HG02610 (cell line): ENCODE results near the gene DPCD.

Source experiments
- ATAC-seq: cut with Tn5 transposase; IDR thresholded peaks from one replicate; pipeline ENCODE4 v1.9.1; 2021; ENCODE audit warnings: mild to moderate bottlenecking, moderate library complexity; ENCODE audit not compliant: unreplicated experiment

Gene DPCD

DNA sequence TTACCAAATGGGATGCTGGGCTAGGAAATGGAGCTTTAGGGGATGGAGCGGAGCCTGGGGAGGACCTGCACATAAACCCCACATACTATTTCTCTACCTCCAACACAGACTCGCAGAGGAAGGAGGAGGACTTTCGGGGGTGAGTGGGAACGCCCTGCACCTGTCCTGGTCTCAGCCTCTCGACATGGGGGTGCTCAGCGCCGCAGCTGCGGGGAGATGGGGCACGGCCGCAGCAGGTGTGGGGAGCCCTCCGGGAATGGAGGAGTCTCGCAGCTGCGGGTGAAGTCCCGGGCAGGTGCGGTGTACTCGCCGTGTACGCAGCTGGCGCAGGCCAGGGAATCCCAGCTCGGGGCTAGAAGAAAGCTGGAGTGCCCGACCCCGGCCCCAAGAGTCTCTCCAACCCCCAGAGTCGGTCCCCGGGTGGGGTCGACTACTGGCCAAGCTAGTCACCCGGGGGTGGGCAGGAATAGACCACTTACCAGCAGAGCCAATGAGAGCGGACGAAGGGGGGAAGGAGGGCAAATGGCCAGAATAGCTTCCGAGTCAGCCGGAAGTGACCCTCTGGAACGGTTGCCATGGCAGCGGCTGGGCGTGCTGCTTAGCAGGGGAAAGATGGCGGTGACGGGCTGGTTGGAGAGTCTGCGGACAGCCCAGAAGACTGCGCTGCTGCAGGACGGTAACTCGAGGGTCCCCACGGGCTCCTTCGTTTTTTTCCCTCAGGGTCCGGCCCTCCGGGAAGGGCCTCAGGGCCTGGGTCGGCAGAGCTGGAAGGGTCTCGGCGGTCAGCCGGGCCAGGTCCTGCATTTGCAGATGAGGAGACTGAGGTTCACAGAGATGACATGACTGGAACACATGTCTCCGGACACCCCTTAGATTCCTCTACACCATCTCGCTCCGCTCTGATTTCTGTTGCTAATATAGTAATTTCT lies at the start of gene DPCD, which contains the start of gene POLL:
DPCD (plus strand) TSS at position 597 of the 929 bp plus-strand sequence; CDS start at position 613, 16 bp downstream.
POLL (minus strand) TSS at position 533 of the 929 bp plus-strand sequence. CDS start 897 bp downstream, outside the sequence.
- peak; percentile 93 for ATAC-seq

DNA sequence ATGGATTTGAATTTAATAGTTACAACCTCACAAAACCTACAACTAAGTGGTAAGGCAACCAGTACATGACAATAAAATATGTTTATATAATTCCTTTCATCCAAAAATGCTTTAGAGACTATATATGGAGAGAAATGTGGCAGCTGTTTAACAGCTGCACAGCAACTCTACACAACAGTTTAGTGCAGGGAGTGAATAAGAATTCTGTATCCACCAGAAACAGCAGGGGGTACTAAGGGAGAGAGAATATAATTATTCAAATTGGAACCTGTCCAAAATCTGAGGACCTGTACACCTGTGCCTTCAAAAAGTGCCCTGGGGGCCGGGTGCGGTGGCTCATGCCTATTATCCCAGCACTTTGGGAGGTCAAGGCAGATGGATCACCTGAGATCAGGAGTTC lies 49.7 kb upstream of the DPCD start:
- ATAC-seq, result no peak

DNA sequence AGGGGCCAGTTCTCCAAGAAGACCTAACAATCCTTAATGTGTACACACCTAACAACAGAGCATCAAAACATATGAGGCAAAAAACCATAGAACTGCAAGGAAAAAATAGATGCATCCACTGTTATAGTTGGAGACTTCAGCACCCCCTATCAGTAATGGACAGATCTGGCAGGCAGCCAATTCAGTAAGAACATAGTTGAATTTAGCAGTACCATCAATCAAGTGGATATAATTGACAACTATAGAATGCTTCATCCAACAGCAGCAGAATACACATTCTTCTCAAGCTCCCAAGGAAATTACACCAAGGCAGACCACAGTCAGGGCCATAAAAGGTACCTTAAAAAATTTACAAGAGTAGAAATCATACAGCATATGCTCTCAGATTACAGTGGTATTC lies 42.2 kb upstream of the DPCD start:
- no peak for ATAC-seq

DNA sequence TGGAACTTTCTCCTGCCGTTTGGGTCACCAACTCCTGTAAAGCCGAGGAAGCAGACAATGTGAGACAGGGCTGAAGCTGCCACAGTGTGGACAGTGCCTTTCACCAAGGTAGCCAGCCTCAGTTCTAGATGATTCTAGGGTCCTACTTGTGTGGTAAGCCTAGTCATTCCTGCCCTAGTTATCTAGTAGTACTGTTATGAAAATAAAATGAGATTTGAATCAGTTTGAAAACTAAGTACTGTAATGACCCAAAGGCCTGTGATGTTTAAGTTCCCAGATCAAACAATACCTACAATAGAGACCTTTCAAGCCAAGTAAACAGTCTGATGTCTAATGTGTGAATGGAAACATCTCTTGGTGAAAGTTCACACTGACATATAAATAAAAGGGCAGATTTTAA lies 37.2 kb upstream of the DPCD start:
- ATAC-seq, result no peak

DNA sequence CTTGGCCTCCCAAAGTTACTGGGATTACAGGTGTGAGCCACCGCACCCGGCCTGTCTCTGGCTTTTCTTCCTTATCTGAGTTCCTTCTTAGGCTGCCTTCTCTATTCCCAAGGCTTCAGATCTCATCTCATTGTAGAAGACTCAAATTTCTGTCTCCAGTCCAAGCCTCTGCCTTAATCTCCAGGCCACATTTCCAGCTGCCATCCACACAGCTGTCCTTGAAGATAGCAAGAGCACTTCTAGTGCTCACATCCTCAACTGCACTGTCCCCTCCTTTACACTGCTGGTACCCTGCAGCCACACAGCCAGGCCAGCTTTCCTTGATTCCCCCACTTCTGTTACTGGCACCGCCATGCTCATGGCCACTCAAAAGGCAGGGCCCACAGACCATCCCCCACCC lies 35.7 kb upstream of the DPCD start:
- ATAC-seq, result no peak

DNA sequence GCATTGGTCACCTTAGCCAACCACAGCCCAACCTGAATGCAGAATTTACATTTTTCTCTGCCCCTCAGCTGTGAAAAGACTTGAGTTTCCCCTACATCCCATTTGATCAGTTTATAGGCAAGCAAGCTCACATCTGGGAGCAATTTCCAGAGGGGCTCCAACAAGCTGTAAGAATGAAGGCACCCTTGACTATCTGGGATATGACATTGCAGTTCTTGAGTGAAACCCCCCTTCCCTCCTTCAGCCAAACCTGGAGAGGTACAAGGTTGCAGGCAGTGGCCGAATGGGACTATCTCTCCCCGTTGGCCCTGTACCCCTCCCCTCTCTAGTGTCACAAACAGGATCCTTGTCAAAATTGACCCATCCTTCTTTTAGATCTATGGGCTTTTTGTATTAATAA lies 30.6 kb upstream of the DPCD start:
- no peak for ATAC-seq

DNA sequence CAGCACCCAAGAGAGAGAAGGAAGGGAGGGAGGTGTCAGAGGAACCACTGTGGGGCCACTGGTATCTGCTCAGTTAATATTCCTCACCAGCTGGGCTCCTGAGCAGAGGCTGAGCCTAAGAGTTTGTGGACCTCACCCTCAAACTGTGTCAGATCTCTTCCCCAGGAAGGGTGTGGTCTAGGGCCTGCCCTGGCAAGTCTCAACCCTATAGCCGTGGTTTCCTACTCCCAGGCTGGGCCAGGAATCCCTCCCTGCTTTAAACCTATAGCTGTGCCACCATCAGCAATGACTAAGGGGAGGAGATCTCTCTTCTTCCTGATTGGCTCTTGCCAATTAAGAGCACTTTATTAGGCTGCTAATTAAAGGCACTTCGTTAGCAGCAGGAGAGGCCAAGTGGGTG lies 29.9 kb upstream of the DPCD start:
- no peak for ATAC-seq

DNA sequence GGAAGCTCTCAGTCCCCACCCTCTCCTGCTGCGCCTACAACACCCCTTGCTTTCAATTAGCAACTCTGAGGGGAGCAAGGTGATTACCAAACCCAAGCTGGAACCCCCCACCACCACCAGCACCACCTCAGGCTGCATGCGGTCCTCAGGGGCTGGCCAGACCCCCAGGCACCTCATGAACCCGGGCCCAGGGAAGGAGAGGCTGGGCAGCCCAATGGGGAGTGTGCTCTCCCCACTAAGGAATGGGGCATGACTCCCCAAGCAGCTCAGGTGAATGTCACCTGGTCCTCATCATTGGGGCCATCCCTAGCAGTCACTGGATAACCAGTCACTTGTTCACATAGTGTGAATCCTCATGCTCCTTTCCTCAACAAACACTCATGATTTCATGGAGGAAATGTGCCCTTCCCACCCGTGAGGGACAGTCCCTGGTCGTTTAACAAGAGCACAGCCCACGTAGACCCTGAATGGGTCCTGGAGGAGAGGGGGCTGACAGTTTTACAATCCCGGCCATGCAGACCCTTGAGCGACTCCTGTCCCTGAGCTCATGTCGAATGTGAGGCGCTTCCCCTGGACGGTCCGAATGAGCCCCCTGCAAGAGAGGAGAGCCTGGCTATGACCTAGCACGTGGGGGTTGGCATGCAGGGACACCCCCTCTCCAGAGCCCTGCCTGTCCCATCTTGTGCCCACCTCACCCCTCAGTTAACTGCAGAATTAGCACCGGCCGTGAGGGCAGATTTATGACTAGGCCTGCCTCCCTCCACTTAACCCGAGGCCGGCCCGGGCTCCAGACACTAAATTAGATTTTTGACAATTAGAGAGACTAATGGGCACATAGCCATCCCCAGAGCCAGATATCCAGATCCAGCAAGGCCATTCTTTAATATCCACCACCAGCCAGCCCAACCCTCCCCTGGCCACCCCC lies 29.2 kb upstream of the DPCD start:
- no peak for ATAC-seq

DNA sequence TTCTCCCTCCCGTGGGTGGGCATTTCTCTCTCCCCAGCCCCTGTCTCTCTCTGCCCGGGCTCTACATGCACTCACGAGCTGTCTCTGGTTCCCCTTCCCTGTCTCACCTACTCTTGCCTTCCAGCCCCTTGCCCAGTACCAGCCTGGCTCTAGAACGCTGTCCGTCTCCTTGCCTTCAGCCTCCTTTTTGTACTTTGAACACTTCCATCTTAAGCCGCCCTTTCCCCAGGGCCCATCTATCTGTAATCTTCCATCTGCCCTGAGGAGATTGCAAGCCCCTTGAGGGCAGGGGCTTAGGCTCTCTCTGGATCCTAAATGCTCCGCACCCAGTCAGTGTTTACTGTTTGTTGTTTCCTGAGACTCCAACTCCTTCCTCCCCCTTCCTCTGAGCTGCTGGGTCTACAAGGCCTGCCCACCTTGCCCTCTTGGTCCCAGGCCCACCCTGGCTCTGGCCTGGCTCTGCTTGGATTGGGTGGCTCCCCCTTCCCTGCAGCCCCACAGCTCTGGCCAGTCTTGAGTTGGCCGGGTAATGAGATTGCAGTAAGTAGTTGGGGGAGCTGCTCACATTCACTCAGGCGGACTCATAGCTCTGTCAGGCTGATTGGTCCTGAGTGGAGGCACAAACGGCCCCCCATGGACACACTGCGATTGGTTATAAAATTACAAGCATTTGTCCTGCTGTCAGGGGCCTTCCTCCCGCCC lies 28.4 kb upstream of the DPCD start:
- ATAC-seq, result no peak

DNA sequence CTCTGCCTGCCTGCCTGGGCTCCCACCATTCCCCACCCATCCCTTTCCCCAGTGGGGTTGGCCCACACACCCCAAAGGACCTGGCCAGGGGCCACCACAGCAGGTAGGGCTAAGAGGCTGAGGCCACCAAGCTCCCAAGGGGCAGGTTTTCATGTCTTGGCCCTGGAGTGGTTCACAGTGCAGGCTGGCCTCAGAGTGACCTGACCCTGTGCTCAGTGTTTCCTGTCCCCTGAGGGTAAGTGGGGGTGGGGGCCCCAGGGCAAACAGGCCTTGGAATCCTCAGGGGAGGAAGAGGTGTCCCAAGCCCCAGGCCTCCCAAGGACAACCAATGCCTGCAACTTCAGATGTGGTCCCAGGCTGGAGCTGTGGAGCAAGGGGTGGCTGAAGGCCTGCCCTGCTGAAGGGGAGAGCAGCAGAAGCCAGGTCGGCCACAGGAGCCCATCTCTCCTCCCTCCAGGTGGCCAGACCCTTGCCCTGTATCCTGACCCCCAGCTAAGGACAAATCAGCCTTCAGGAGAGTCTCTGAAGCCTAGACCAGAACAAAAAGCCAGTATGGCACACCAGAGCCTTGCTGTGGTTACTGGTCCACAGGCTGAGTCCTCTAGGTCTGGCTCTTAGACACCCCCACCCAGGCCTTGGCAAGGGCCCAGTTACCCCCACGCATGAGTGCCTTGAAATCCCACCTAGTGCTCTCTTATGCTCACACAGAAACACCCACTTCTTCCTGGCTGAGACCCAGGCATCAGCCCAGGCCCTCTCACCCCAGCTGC lies 27.6 kb upstream of the DPCD start:
- ATAC-seq, result no peak

DNA sequence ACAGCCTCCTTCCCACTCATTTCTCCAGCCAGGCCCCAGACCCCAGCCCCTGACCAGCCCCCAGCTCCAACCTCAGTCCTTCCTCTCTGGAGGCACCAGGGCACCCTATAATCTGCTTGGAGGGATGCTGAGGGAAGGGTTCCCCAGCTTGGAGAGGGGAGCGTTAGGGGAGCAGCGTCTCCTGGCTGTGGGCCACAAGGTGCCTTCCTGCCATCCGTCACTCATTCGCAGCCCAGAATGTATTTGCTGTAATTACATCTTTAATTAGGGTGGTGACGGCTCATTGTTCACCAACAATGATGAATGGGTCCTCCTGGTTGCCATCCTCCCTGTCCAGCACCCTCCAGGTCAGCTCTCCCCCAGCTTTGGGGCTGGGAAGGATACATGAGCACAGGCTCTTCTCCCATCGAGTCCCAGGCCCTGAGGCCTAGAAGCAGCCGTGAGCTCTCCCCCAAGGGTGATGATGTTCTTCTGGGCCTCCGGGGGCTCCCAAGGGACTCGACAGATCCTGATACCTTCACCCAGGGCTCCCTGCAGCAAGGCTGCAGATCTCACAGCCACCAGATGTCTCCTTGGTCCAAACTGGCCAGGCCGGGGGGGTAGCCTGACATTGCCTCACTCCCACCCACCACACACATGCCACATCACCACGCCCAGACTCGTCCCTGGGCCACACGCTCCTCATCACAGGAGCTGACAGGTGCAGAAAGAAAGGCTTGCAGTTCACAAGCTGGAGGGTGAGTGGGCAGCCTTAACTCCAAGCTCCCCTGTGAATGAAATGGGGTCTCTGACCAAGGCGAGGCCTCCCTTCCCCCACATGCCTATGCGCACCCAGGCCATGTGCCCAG lies 26.8 kb upstream of the DPCD start:
- ATAC-seq, result no peak

DNA sequence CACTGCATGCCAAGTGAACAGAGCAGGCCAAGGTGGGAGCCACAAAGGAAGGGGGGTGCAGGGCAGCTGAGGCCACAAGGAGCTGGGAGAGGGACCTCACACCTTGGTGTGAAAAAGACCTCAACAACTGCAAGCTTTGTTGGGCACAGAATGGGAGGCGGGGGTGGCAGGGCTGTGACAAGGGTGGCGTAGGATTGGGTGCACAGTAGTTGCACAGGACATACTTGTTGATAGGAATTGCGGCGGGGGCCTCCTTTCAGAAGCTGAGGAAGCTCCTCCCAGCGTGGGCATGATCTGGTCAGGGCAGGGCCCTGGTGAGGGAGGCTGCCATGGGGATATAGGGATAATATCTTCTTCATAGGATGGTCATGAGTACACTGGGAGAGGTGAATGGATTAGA lies 25.9 kb upstream of the DPCD start:
- no peak for ATAC-seq

DNA sequence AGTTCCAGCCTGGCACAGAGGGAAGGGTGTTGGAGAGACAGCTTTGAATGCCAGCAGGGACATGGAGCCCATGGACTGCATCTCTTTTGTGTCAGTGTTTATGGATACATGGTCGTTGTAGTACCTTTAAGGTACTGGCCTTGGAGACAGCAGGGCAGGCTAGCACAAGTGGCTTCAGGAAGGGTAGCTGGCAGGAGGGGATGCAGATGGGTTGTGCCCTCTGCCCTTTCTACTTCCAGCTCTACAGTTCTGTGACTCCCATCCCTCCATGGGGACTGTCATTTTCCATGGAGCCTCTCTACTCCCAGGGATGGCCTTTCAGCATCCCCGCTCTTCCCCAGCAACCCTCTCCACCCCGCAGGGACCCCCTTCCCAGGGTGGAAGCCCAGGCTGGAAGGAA lies 25.1 kb upstream of the DPCD start:
- ATAC-seq, result no peak

DNA sequence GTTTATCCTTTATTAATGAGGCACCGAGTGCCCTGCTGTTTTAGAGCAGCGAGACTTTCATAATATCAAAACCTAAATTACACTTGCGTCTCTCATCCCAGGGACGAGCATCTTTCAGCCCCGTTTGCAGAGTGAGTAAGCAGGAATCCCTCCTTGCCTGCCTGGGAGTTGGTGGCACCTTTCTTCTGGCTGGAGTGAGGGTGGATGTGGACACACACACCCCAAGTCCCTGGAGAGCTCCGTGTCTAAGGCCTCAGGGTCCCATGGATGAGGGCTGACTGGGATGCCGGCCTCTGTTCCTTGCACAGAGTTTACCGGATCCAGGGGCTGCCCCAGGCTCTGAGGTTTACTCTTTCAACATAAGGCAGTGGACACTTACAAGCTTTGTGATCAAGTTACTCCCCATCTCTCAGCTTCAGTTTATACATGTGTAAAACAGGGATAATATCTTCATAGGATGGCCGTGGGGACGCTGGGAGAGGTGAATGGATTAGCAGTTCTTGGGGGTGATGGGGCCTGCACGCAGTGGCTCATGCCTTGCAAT lies 24.6 kb upstream of the DPCD start:
- ATAC-seq, result no peak

DNA sequence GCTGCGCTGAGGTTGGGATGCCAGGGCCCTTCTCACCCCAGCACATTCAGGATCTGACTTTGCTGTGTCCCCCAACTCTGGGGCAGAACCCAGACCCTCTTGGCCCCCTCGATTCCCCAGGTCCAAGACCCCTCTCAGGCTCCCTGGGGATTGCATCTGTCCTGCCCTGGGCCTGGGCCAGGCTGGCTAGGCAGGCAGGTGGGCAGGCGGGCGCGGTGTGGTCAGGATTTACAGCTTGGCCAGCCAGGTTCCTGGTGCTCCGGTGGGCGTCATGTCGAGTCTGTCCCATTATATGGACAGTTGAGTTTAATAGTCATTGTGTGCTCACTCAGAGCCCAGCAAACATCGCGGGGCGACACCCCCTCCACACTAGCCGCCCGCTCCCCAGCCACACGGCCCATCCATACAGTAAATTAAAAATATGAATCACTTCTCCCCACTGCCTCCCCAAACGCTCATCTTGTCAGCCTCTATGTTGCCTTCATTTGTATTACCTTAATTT lies 23.6 kb upstream of the DPCD start:
- ATAC-seq, result no peak

DNA sequence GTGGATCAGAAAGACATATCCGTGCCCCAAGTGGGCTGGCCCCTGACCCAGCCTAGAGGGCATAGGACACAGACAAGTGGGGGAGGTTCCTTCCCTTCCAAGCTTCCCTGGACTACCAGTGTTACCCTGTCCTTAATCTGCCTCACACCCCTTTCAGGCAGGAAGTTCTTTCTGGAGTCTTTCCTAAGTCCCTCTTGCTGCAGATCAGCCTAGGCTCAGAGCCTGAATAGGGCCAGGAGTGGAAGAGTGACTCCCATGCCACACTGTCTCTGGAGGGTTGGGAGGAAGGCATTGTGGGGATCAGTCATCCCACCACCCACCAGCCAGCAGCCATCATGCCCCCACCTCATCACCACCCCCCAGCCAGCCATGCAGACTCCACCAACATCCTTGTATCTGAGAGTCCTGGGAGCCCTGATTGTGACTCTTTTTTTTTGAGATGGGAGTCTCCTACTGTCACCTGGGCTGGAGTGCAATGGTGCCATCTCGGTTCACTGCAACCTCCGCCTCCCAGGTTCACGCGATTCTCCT lies 22.7 kb upstream of the DPCD start:
- ATAC-seq, result no peak

DNA sequence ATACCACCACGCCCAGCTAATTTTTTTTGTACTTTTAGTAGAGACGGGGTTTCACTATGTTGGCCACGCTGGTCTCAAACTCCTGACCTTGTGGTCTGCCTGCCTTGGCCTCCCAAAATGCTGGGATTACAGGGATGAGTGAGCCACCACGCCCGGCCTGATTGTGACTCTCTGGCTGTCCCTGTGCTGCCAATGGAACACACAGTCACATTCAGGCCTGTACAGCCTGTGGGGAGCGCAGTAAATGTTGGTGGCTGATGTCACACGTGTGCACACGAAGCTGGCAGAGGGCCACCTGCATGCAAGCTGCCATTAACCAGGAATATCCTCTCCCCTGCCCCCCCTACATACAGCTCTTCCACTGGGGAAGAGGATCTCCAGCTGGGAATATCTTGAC lies 22.2 kb upstream of the DPCD start:
- ATAC-seq, result no peak

DNA sequence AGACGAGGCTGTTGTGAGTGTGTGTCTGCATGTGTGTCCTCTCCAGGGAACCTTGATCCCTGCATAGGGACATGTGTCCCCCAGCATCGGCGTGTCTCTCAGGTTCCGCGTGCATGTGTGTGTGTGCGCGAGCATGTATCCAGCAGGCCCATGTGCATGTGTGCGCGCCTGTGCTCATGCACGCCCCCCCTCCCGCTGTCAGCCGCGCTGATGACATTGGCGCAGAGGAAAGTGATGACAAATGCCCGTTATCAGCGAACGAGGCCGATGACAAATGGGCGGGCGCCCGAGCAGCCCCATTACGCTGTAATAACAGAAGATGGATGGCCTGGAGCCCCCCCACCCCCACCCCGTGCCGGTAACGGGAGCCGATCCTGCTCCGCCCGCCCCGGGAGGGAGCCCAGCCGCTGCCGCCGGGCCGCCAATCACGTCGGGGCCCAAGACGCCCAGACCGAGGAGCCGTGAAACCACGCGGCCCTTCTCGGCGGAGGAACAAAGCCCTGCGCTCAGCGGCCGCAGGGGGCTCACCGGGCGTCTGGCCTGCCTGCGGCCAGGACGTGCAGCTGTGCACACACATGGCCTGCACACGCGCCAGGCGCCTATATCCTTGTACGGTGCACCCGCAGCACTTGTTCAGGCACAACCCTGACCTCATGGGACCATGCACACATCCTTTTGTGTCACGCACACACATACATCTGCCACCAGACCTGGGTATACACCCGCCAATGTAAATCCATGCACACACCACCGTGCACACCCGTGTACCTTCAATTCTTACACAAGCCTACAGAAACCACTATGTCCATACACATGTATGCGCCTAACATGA lies 21.6 kb upstream of the DPCD start:
- ATAC-seq, result no peak
